SIG-M5 treated with dmso at 0.1 percent for 504 hours (cell line): Measurements from ENCODE around the gene SLC7A9.
"Not testable (repeated sequence)": the region's sequence is repeated elsewhere in the genome, so short reads cannot be mapped to it uniquely, and the experiment has no call there.

Experiments
- DNase-seq: peaks from one replicate; lab custom pipeline; 2025; ENCODE audit not compliant: unreplicated experiment; lab: John Stamatoyannopoulos, UW

The SLC7A9 gene

DNA sequence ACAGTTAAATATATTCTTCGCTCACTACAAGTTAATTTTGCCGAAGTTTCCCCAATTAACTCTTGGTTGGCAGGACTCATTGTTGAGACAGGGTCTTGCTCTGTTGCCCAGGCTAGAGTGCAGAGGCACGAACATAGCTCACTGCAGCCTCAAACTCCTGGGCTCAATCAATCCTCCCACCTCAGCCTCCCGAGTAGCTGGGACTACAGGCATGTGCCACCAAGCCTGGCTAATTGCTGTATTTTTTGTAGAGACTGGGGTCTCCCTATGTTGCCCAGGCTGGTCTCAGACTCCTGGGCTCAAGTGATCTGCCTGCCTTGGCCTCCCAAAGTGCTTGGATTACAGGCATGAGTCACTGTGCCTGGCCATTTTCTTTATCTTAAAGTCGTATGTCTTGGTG lies 15.7 kb upstream of the SLC7A9 start:
- DNase-seq = not testable (repeated sequence)

DNA sequence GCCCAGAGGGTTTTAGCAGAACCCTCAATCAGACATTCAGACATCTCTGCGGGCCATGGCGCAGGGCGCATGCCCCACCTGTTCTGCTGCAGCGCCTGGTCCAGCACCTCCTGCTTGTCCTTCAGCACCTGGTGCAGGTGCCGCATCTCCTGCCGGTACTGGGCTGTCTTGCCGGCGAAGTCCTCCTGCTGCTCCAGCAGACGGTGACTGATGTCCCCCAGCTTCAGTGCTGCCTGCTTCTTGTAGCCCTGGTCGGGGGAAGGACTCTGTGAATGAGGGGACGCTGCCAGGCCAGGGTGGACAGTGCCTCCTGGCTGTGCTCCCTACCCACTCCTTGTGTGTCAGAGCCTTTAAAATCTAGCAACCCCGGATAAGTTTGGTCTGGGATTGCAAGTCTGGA lies 12.2 kb upstream of the SLC7A9 start:
- DNase-seq = no peak

DNA sequence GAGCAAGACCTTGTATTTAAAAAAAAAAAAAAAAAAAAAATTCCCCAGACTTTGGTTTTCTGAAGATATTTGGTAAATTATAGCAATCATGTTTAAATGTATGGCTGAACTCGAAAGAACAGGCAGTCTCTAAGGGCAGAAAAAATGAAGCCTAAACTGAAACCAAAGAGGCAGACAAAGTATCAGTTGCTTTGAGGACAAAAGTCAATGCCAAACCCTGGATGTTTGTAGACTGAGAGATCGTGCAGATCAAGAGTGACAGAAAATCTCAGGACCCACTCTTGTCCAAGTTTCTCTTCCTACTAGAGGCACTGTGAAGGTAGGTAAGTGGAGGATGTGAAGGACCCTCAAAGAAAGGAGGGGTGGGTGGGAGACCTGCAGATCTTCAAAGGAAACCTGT lies 11.1 kb upstream of the SLC7A9 start:
- DNase-seq = no peak

DNA sequence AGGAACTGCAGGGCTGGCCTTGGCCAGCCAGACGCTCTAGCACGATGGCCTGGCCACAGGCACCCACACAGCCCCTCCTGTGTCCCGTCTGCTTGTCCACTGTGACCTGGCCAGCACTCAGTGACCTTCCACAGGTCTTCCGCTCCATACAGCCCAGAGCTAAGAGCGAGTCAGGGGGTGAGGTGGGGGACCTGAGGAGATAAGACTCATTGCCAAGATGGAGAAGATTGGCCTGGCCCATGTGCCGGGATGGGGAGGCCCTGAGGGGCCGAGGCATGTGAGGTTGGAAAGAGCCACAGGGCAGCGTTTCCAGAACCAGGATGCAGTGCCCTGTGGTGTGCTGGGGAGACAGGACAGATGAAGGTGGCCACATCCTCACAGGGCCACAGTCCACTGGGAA lies 10.2 kb upstream of the SLC7A9 start:
- DNase-seq = no peak

DNA sequence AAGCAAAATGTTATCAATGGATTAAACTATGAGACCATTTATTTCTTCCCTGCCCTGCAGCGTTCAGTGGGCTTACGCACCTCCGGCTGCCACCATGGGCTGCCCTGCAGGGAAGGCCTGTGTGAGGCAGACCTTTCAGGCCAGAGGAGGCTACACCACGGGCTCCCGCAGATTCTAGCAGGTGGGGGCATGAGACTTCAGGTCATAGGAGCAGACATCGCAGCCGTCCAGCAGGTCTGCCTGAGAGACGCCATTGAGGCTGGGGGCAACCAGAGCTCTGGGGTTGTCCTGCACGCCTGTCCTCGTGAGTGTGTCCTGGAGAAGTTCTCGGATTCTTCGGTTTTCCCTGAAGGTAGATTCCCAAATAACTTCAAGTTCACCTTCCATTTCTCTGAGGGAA lies 9.4 kb upstream of the SLC7A9 start:
- DNase-seq = no peak

DNA sequence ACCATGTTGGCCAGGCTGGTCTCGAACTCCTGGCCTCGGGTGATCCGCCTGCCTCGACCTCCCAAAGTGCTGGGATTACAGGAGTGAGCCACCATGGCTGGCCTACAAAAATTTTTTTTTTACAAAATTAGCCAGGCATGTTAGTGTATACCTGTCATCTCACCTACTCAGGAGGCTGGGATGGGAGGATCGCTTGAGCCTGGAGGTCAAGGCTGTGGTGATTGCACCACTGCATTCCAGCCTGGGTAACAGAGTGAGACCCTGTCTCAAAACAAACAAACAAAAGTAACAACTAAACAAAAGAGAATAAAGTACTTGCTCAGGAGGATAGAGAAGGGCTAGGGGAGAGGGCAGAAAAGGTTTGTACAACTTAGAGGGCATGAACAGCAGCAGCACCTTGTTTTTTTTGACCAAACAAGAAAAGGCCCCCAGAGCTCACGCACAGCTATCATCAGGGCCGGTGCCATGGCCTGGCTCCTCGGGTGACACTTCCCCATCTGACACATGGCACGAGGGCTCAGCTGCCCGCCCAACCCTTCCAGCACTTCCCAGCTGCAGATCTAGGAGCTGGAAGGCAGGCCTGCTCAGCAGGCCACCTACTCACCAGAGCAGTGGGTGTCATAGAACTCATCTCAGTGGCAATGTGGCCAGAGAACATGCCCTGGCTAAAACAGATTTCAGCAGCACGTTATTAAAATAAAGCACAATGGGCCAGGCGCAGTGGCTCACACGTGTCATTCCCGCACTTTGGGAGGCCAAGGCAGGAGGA lies 8.6 kb upstream of the SLC7A9 start:
- DNase-seq = no peak

DNA sequence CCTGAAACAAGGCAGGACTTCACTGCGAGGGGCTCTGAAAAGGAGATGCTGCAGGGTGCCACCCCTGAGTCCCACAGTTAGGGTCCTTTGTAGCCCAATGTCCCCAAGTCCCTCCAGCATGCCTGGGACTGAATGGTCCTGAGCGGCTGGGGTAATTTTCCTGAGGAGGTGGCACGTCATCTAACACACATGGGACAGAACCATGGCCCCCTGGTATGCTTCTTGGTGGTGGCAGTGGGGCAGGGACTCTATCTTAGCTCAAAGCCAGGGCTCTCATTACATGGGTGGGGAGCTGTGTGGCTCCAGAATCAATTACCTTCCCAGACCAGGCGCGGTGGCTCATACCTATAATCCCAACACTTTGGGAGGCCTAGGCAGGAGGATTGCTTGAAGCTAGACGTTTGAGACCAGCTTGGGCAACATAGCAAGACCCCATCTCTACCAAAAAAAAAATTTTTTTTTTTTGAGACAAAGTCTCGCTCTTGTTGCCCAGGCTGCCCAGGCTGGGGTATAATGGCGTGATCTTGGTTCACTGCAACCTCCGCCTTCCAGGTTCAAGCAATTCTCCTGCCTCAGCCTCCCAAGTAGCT lies 7.9 kb upstream of the SLC7A9 start:
- DNase-seq = no peak

DNA sequence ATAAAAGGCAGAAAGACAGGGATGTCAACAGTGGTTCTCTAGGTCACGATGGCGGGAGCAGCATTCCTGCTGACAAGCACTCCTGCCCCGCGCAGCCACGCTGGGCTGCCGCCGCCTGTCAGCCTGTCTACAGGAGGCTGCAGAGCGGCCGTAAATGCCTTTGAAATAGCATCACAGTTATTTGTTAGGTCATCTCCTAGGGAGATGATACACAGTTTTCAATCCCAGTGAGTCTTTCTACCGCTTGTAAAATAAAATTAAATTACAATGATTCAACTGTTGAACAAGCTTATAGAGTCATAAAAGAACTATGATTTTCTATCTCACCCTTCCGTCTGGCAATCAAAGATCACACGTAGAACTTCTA lies 7.3 kb upstream of the SLC7A9 start:
- peak; percentile 4 for DNase-seq

DNA sequence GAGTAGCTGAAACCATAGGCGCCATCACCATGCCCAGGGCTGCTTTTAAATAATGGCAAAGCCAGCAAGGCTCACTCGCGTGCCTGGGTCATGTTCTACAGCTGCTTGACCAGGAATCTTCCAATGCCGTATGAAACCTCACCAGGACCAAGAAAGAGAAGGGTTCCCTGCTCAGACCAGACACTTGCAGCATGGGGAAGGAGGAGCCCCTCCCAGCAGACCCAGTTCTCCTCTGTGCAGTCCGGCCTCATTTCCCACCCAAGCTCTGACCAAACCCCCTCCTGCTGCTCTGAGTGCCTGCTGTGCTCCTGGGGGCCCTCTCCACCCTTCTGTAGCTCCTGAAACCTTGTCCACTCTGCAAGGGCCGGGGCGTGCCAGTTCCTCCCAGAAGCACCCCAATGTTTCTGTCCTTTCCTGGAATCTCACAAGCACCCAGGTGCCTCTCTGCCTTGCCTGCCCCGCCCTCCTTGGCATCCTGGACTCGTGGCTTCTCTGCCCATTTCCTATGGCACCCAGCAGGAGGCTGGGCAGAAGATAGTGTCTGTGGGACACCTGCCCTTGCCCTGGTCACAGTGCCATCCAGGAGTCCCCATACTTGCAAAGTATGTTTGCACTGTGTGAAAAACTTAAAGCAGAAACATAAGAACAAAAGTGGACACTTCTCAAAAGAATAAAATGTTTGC lies 6.8 kb upstream of the SLC7A9 start:
- no peak for DNase-seq

DNA sequence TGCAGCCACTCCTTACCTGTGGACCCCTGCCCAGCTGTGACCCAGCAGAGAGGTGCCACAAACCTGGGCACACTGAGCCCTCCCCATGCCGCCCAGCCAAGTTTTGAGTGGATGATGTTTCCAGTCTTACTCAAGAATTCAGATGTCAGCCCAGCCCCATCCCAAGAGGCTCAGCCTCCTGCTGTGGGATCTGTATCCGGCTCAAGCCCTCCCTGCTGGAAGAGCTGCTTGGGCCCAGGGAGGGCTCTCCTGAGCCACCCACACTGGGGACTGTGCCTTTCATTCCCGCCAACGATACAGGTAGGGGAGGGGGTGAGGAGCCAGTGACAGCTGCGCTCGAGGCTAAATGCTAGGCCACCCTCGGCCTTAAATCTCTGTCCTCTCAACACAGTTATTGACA lies 5.9 kb upstream of the SLC7A9 start:
- no peak for DNase-seq

DNA sequence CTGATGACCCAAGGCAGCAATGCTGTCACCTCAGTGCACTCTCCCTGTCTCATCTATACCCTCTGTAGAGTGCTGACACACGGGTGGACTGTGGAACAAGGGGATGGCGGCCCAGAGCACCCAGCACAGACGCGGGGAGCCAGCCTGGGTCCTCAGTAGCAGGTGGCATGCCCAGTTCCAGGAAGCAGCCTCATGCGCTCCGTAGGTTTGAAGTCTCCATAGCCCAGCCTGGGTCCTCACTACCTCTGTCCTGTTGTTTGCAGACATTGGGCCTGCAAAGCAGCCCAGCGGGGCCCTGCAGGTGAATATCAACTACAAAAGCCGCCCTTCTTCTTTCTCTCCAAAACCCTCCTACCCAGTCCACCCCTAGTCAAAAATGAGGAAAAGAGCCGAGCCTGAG lies 5.0 kb upstream of the SLC7A9 start:
- DNase-seq = no peak

DNA sequence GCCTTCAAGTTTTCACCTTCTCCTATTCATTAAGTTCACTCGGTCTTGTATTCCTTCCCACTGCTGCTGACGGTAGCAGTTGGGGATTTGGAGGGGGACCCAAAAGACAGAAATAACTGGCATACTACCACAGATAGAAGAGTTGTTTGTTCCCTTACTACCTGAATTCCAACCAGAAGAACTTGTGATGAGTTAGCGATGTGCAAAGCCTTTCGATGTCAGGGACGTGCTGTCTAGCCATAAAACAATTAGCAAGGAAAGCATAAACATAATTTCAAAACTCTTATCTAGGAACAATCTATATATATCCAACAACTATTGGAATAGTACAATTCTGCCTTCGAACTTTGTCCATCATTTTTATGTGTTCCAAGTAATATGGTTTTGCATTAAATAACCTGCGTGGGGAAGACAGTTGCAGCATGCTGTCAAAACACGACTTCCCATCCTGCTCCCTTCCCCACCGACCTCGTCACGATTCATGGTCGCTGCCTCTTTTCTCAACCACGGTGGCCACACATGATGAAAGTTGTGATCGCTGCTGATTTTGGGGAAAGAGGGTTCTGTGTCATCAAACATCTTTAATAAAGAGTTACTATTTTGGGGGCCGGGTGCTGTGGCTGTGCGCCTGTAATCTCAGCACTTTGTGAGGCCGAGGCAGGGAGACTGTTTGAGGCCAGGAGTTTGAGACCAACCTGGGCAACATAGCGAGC lies 3.8 kb upstream of the SLC7A9 start:
- DNase-seq = no peak

DNA sequence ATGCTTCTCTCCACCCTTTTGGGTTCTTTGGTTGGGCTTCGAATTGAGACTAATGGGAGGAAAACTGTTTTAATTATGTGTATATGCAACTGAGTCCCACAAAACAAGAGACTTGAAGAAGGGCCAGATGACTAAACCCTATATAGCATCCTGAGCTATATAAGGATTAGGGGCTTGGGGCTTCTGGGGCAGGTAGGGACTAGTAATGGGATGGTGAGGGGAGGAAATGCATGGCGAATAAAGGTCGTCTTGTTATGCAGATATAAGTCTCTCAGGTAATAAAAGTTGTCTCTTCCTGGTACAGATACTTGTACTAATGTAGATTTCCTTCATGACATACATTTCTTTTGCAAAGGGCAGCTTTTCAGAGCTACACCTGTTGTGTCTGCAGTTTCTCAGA lies 2.8 kb upstream of the SLC7A9 start:
- no peak for DNase-seq

DNA sequence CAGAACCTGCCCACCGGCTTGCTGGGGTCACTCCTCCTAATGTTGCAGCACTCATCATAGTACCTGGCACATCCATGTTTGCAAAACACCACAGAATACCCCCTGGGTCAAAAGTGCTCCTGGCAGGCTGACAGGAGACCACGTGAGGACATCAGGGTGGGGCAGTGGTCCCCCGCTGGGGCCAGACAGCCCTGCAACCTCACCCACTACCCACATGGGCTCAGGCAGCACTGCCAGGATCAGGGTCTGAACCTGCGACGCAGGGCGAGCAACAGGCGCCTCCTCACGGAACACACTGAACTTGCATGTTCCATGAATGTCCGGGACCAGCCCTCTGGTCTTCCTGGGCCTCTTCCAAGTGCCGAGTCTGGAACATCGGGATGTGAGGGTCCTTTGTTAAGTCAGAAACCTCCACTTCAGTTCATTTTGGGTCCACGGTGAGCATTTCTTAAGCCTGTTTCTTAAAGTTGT lies 1.4 kb upstream of the SLC7A9 start:
- DNase-seq = no peak

DNA sequence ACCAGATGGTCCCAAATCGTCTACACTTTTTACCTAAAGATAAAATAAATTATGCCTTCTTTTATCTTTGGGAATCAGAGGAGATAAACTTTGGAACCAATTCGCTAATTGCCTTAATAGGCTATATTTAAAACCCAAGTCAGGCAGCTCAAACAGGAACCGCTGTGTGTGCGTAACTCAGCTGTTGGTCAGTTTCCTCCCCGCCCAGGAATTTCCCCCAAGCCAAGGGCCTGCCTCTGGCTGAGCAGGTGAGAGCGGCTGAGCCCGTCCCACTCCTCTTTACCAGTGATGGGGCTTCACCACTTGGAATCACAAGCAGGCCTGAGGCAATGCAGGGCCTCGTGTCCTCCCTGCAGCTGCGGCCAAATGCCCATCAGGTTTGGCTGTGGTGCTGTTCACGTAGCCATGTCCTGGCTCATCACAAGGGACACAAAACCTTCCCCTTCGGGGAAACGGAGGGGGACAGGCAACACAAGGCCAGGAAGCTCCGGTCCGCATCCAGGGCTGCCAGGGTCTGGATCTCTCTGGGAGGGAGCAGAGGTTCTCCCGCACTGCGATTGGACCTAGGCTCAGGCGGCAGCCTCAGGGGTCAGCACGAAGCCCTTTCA lies 503 bp upstream of the SLC7A9 start:
- DNase-seq = no peak

DNA sequence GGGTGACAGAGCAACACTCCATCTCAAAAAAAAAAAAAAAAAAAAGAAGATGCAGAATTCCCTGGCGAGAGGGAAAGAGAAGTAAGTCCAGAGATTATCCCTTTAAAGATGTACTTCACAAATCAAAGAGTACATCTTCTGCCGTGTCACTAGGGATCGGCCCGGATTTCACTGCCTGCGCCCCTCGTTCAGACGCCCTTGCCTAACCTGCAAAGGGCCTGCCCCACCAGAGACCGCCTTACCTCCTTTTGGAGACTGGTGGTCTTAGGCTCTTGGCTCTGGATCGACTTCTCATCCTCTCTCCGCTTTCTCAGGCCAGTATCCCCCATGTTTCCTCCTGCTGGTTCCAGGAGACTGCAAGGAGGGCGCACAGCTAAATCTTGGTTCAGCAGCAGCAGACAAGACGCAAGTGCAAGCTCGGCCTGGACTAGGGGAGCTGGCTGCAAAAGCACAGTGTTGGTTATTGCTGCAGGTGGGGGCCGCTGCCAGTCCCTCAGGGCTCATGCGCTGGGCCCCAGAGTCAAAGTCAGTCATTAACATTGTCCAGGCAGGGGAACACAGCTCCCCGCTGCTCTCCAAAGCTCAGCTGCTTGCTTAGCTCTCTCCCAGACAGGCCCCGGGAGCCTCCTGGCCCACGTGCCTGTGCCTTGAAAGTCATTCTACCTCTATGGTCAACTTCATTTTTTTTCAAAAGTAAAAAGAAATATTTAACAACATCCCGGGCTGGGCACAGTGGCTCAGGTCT lies 1.2 kb downstream of the SLC7A9 start:
- DNase-seq = no peak

DNA sequence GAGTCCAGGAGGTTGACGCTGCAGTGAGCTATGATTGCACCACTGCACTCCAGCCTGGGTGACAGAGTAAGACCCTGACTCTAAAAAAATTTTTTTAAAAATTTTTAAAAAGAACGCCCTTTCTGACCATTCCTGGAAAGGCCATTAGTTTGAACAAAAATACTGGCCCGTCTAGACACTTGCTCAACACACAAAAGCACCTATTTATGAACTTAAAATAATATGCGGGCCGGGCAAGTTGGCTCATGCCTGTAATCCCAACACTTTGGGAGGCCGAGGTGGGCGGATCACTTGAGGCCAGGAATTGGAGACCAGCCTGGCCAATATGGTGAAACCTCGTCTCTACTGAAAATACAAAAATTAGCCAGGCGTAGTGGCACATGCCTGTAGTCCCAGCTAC lies 2.1 kb downstream of the SLC7A9 start:
- not testable (repeated sequence) for DNase-seq

DNA sequence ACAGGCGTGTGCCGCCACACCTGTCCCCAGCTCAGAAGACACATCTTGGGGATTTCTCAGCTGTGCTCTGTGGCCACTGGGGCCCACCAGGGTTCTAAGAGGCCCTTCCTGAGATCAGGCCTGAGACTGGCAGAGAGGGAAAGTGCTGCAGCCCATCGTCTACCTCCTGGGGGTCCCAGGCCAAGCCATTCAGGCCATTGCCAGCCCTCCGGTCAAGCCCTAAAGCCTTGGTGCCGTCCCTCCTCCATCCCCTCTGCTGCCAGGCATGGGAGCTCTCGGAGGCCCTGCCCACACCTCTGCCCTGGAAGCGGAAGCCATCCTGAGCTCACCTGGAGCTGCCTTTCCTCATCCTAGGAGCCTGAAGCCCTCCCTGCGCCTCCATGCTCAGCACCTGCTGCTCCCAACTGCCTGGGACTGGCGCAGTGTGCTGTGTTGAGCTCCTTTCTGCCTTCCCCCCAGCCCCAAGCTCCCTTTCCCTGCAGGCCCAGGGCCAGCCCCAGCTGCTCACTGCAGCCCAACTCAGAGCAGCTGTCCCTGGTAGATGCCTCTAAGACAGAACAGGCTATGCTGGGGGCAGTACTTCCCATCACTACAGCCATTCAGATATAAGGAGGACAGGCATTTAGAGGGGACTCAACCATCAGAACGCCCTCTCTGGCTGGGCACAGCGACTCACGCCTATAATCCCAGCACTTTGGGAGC lies 2.9 kb downstream of the SLC7A9 start:
- no peak for DNase-seq

DNA sequence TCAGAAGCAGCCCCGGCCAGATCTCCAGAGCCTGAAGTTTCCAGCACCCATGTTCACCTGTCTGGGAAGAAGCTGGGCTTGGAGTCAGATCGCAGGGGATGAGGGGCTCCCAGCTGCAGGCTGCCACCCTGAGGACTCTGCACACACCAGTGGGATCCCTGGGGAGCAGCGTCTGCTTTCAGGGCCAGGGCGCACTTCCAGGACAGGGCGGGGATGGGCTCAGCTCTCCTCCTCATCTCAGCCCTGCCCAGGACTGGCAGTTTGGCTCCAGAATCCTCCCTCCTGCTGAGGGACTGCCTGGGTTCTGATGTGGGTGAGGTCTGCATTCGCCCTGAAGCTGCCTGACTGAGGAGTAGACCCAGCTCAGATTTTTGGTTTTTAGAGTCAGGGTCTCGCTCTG lies 3.5 kb downstream of the SLC7A9 start:
- DNase-seq = no peak

DNA sequence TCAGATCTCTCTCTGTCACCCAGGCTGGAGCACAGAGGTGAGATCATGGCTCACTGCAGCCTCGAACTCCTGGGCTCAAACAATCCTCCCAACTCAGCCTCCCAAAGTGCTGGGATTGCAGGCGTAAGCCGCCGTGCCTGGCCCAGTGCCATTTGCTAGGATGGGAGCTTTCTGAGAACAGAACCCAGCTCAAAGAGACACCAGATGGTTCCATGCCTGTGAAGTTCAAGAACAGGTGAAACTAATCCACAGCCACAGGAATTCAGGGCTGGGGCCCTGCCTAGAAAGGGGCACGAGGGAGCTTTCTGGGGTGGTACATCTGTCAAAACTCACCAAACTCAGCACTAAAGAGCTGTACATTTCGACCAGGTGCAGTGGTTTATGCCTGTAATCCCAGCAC lies 4.2 kb downstream of the SLC7A9 start:
- DNase-seq = no peak
